Activated CD4-positive, alpha-beta T cell treated with anti-CD3 and anti-CD28 coated beads, Interleukin-2, amount 10 ng/mL, durations not matched to agents 7 days and 5 days (primary cell): ENCODE results near the gene IFNAR2. TPM values are rescaled to one million over a fixed set of nuclear protein-coding genes. Genes with fewer than 3 reads are reported as not detected.
"Not testable (repeated sequence)": the region's sequence is repeated elsewhere in the genome, so short reads cannot be mapped to it uniquely, and the experiment has no call there.

ENCODE experiments used
- CTCF ChIA-PET: fragments of 350-600 bp; sonication (Branson Sonifier 250); formaldehyde crosslinking; loops from one replicate; lab custom pipeline; 2021; ENCODE audit warnings: antibody characterized with exemption; lab: Charles Lee
- POLR2A ChIA-PET: fragments of 350-600 bp; sonication (Branson Sonifier 250); formaldehyde crosslinking; loops from one replicate; lab custom pipeline; 2021; ENCODE audit warnings: antibody characterized with exemption; lab: Charles Lee
- DNase-seq: peaks from one replicate; pipeline ENCODE4 v3.0.0-alpha.2; 2020
- H3K27ac Mint-ChIP-seq: one replicate; pipeline ENCODE4 v1.8.0; 2021; ENCODE audit warnings: mild to moderate bottlenecking, moderate library complexity, mixed read lengths
- H3K27me3 Mint-ChIP-seq: one replicate; pipeline ENCODE4 v1.8.0; 2021; ENCODE audit warnings: mixed read lengths
- H3K36me3 Mint-ChIP-seq: one replicate; pipeline ENCODE4 v1.8.0; 2021; ENCODE audit warnings: low read depth, mixed read lengths
- H3K4me1 Mint-ChIP-seq: one replicate; pipeline ENCODE4 v1.8.0; 2021; ENCODE audit warnings: mixed read lengths
- H3K4me3 Mint-ChIP-seq: one replicate; pipeline ENCODE4 v1.8.0; 2021; ENCODE audit warnings: mild to moderate bottlenecking, moderate library complexity, mixed read lengths
- H3K9me3 Mint-ChIP-seq: one replicate; pipeline ENCODE4 v1.8.0; 2021; ENCODE audit warnings: mixed read lengths
- total RNA-seq, 2 experiments: library from RNA; stranded (reverse); gene quantifications; one replicate each; pipeline ENCODE4 v1.2.3, GENCODE V29; 2021

IFNAR2 gene
- total RNA-seq, 2 experiments from 2014 or later = 55.5 to 64.4 TPM

DNA sequence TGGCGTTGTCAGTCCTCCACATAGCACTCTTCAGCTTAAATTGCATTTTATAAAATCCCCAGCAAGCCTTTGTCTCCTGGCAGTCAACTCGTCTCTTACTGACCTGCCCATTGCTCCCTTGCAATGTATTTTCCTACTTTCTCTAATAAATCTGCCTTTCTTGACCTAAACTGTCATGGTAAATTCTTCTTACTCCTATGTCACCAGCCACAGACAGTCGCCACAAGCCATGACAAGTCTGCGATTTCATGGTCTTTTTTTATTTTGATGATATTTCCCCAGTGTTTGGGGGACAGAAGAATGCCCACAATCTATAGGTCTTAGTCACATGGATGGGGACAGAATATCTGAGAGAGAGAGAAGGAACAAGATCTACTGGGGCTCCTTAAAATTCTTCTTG, 8.4 kb downstream of the IFNAR2 start:
- peaks cover 62% of the 10 kb centered on the region for H3K36me3 Mint-ChIP-seq
- H3K4me3 Mint-ChIP-seq = peak overlapping the region; percentile 46
- no peaks in the 10 kb centered on the region for H3K27me3 Mint-ChIP-seq
- ChIA-PET CTCF (interaction anchor here (1.0 to 1.2 kb wide), 2 partner anchors 8 to 38 kb away, joined by 3 to 6 read pairs; partner anchors contain the start of gene IFNAR2), POLR2A (no interaction called here)
- peak overlapping the region; percentile 75 for H3K27ac Mint-ChIP-seq
- H3K9me3 Mint-ChIP-seq = no peaks in the 10 kb centered on the region
- DNase-seq = no peak
- H3K4me1 Mint-ChIP-seq = peaks cover 76% of the 10 kb centered on the region

DNA sequence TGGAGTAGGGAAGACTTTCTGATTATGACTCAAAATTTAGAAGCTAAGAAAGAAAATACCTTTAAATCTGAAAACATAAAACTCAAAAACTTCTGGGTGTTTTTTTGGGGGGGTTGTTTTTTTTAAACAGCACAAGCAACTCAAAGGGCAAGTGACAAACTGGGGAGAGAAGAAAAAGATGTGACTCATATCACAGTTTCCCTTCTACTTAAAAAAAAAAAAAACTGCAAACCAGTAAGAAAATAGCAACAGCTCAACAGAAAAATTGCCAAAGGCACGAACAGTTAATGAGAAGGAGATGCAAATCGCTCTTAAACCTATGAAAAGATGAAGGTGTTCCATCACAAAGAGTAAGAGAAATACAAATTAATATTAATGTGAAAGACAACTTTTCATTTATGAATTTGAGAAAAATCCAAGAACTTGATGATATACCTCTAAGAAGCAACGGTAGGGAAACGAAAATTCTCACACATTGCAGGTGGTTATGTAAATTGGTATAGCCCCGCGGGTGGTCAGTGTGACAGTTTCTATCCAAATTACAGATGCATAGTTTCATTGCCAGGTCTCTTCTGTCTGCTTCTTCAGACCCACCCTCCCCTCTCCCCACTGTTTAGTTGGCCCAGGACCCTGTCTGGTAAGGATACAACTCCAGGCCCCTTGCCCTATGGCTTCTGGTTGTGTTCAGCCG, 9.0 kb downstream of the IFNAR2 start:
- Mint-ChIP-seq H3K36me3 (peaks cover 62% of the 10 kb centered on the region), H3K27me3 (no peaks in the 10 kb centered on the region)
- POLR2A ChIA-PET = interaction anchor here (0.6 to 0.7 kb wide), 2 partner anchors 39 to 232 kb away, joined by 3 to 5 read pairs; no protein-coding TSS in a partner anchor

DNA sequence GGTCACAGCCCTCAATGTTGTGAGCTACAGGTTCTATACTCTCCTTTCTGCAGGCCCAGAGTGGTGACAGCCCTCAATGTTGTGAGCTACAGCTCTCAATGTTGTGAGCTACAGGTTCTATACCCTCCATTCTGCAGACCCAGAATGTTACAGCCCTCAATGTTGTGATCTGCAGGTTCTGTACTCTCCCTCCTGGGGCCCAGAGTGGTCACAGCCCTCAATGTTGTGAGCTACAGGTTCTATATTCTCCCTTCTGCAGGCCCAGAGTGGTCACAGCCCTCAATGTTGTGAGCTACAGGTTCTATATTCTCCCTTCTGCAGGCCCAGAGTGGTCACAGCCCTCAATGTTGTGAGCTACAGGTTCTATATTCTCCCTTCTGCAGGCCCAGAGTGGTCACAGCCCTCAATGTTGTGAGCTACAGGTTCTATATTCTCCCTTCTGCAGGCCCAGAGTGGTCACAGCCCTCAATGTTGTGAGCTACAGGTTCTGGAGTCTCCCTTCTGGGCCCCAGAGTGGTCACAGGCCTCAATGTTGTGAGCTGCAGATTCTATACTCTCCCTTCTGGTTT, 9.9 kb downstream of the IFNAR2 start:
- Mint-ChIP-seq H3K36me3 (peaks cover 64% of the 10 kb centered on the region), H3K4me1 (peaks cover 79% of the 10 kb centered on the region), H3K4me3 (peak overlapping the region; percentile 32), H3K27ac (peak overlapping the region; percentile 75)
- H3K9me3 Mint-ChIP-seq, H3K27me3 Mint-ChIP-seq, DNase-seq: not testable (repeated sequence)
- CTCF ChIA-PET = interaction anchor here (0.9 to 1.3 kb wide), 3 partner anchors 85 to 328 kb away, joined by 3 to 5 read pairs (median 3); partner anchors contain the start of gene IFNAR1
- POLR2A ChIA-PET = interaction anchor here (0.7 kb wide), 1 partner anchor 141 kb away, joined by 8 read pairs; no protein-coding TSS in a partner anchor

More for the DNA sequence above, 9.0 kb downstream of the IFNAR2 start:
- H3K27ac Mint-ChIP-seq = peak overlapping the region; percentile 75
- no peaks in the 10 kb centered on the region for H3K9me3 Mint-ChIP-seq
- peaks cover 76% of the 10 kb centered on the region for H3K4me1 Mint-ChIP-seq
- H3K4me3 Mint-ChIP-seq = peak overlapping the region; percentile 46
- CTCF ChIA-PET = interaction anchor here (0.9 to 1.3 kb wide), 4 partner anchors 9 to 123 kb away, joined by 3 to 6 read pairs (median 4); partner anchors contain the start of genes IFNAR1 and IFNAR2
- no peak for DNase-seq

DNA sequence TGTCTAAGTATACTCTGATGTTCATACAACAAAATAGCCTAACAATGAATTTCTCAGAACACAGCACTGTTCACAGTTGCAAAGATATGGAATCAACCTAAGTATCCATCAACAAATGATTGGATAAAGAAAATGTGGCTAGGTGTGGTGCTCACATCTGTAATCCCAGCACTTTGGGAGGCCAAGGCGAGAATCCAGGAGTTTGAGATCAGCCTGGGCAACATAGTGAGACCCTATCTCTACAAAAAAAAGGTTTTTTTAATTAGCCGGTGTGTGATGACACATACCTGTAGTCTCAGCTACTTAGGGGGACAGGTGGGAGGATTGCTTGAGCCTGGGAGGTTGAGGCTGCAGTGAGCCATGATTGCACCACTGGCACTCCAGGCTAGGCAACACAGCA, 10.7 kb downstream of the IFNAR2 start:
- CTCF ChIA-PET = interaction anchor here (1.2 to 1.3 kb wide), 2 partner anchors 10 to 28 kb away, joined by 3 read pairs; no protein-coding TSS in a partner anchor
- no peak overlapping the region for H3K4me3 Mint-ChIP-seq
- H3K27ac Mint-ChIP-seq = no peak overlapping the region
- DNase-seq = no peak
- no peaks in the 10 kb centered on the region for H3K27me3 Mint-ChIP-seq
- H3K9me3 Mint-ChIP-seq = peaks cover 3% of the 10 kb centered on the region
- H3K36me3 Mint-ChIP-seq = peaks cover 64% of the 10 kb centered on the region
- POLR2A ChIA-PET = no interaction called here
- H3K4me1 Mint-ChIP-seq = peaks cover 80% of the 10 kb centered on the region

DNA sequence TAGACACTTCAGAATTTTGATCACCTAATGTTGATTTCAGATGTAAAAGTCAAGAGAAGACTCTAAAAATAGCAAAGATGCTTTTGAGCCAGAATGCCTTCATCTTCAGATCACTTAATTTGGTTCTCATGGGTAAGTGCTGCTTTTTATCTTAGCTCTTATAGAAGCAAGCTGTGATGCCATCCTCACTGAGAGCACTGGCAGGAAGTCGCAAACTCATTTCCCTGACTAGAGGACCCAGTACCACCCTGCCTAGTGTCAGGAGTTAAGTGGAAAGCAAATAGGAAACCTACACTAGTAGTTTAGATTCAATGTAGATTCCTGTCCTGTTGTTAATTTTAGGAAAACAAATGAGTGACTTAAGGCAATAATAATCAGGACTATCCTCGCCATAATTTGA, 12.1 kb downstream of the IFNAR2 start:
- POLR2A ChIA-PET = no interaction called here
- H3K36me3 Mint-ChIP-seq = peaks cover 71% of the 10 kb centered on the region
- DNase-seq = peak; percentile 37
- CTCF ChIA-PET = interaction anchor here (1.2 kb wide), 1 partner anchor 27 kb away, joined by 3 read pairs; no protein-coding TSS in a partner anchor
- peaks cover 3% of the 10 kb centered on the region for H3K9me3 Mint-ChIP-seq
- no peaks in the 10 kb centered on the region for H3K27me3 Mint-ChIP-seq
- peaks cover 85% of the 10 kb centered on the region for H3K4me1 Mint-ChIP-seq
- no peak overlapping the region for H3K4me3 Mint-ChIP-seq
- no peak overlapping the region for H3K27ac Mint-ChIP-seq

DNA sequence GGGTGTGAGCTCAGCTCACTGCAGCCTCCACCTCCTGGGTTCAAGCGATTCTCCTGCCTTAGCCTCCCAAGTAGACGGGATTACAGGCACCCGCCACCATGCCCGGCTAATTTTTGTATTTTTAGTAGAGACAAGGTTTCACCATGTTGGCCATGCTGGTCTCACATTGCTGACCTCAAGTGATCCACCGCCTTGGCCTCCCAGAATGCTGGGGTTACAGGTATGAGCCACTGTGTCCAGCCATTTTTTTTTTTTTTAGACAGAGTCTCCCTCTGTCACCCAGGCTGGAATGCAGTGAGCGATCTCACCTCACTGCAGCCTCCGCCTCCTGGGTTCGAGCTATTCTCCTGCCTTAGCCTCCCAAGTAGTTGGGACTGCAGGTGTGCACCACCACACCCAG, 13.1 kb downstream of the IFNAR2 start:
- H3K27ac Mint-ChIP-seq, DNase-seq, H3K4me3 Mint-ChIP-seq, H3K27me3 Mint-ChIP-seq, POLR2A ChIA-PET, H3K9me3 Mint-ChIP-seq, CTCF ChIA-PET: not testable (repeated sequence)
- H3K4me1 Mint-ChIP-seq = peaks cover 84% of the 10 kb centered on the region
- H3K36me3 Mint-ChIP-seq = peaks cover 73% of the 10 kb centered on the region

DNA sequence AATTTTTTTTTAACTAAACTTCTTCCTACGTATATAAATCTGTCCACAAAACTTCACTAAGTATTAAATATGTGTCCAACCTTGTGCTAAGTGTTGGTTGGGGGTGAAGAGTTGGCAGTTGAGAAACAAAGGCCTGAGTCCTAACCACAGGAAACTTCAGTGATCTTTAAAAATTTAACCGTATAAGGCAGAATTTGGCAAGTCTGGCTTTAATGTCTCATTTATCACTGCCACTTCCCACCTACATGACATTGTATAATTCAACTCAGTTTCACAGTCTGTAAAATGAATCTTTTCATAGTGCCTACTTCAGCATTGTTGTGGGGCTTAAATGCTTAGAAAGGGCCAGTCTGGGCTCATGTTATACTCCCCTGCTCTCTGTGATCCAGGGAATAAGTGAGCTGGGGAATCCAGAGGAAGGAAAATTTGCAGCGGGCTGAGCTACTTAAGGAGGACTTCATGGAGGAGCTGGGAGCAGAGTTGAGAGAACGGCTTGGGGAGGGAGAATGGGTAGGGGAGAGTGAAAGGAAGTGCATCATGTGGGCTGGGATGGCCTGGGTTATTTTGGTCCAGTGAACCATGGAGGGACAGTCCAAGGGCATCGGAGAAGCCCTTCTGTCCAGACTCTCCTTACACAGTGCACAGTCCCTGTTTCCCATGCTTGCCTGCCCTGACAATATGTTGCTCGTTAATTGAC, 14.5 kb downstream of the IFNAR2 start:
- Mint-ChIP-seq H3K4me3 (peak overlapping the region; percentile 8), H3K4me1 (peaks cover 83% of the 10 kb centered on the region), H3K27ac (peak overlapping the region; percentile 87), H3K27me3 (no peaks in the 10 kb centered on the region), H3K9me3 (peaks cover 3% of the 10 kb centered on the region), H3K36me3 (peaks cover 72% of the 10 kb centered on the region)
- POLR2A ChIA-PET = no interaction called here
- CTCF ChIA-PET = interaction anchor here (1.2 kb wide), 1 partner anchor 13 kb away, joined by 3 read pairs; no protein-coding TSS in a partner anchor
- DNase-seq = no peak

DNA sequence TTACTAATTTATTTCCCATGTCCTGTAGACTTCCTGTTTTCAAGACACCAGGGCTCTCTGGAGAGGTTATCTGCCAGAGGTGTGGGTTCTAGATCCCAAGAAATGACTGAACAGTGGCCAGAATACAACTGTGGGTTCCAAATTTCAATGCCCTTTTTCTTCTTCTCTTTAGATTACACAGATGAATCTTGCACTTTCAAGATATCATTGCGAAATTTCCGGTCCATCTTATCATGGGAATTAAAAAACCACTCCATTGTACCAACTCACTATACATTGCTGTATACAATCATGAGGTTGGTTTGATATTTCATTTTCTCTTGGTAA, 15.0 kb downstream of the IFNAR2 start:
- H3K27ac Mint-ChIP-seq = peak overlapping the region; percentile 87
- H3K4me3 Mint-ChIP-seq = no peak overlapping the region
- peaks cover 85% of the 10 kb centered on the region for H3K4me1 Mint-ChIP-seq
- CTCF ChIA-PET = interaction anchor here (1.2 kb wide), 1 partner anchor 12 kb away, joined by 3 read pairs; no protein-coding TSS in a partner anchor
- H3K27me3 Mint-ChIP-seq = no peaks in the 10 kb centered on the region
- peaks cover 74% of the 10 kb centered on the region for H3K36me3 Mint-ChIP-seq
- peaks cover 3% of the 10 kb centered on the region for H3K9me3 Mint-ChIP-seq
- no peak for DNase-seq
- POLR2A ChIA-PET = no interaction called here

DNA sequence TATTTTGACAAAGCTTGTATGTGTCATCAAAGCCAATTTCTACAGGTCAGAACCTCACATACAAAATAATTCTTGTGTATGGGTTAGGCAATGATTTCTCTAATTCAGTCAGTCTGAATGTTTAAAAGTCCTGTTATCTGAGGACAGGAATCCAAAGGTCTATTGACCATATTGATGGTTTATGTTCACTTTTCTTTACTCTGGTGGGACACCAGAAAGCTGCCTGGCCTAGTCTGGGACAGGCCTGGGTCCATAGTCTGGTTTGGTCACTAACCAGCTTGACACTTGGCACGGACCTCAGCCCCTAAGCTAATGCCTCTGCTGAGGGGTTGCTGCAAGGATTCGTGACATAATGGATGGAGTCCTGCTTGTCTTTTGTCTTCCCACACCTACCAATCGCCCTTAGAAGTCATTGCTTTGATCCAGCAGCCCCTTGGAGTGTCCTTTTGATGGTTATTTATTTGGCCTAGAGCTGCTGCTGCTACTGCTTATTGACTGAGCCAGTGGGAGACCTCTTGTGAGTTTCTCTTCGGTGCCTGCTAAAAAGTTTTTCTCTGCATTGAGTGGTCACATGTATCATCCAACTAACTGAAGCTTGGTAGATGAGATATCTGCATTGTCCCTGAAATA, 15.7 kb downstream of the IFNAR2 start:
- H3K27me3 Mint-ChIP-seq = no peaks in the 10 kb centered on the region
- POLR2A ChIA-PET = no interaction called here

DNA sequence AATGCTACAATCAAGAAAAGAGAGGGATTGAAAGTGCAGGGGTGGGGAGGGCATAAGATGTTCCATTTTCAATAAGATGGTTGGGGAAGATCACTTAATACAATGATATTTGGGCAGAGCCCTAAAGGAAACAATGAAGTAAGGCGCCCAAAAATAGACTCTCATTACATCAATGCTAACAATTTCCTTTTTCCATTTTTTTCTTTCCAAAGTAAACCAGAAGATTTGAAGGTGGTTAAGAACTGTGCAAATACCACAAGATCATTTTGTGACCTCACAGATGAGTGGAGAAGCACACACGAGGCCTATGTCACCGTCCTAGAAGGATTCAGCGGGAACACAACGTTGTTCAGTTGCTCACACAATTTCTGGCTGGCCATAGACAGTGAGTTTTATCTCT, 16.8 kb downstream of the IFNAR2 start:
- peaks cover 3% of the 10 kb centered on the region for H3K9me3 Mint-ChIP-seq
- peak overlapping the region; percentile 70 for H3K27ac Mint-ChIP-seq
- ChIA-PET CTCF (interaction anchor here (0.7 kb wide), 1 partner anchor 41 kb away, joined by 3 read pairs; no protein-coding TSS in a partner anchor), POLR2A (no interaction called here)
- H3K4me1 Mint-ChIP-seq = peaks cover 73% of the 10 kb centered on the region
- no peak for DNase-seq
- H3K36me3 Mint-ChIP-seq = peaks cover 88% of the 10 kb centered on the region
- H3K4me3 Mint-ChIP-seq = no peak overlapping the region
- H3K27me3 Mint-ChIP-seq = no peaks in the 10 kb centered on the region

More for the DNA sequence above, 15.7 kb downstream of the IFNAR2 start:
- Mint-ChIP-seq H3K4me1 (peaks cover 81% of the 10 kb centered on the region), H3K27ac (peak overlapping the region; percentile 87), H3K9me3 (peaks cover 3% of the 10 kb centered on the region), H3K36me3 (peaks cover 79% of the 10 kb centered on the region), H3K4me3 (no peak overlapping the region)
- CTCF ChIA-PET = no interaction called here
- DNase-seq = no peak

DNA sequence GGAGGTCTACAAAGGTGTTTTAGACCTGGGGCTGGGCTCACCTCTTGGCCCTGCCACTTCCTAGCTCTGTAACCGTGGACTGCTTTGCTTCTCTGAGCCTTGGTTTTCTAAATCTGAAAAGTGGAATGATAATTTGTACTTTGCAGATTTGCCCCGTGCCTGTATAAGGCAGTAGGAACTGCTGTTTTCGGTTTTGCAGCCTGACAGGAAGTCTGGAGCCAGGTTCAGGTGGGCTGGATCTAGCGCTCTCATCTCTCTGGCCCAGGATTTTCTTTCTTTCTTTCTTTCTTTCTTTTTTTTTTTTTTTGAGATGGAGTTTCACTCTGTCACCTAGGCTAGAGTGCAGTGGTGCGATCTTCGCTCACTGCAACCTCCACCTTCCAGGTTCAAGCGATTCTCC, 17.2 kb downstream of the IFNAR2 start:
- H3K27ac Mint-ChIP-seq = peak overlapping the region; percentile 70
- CTCF ChIA-PET = interaction anchor here (0.7 kb wide), 1 partner anchor 41 kb away, joined by 3 read pairs; no protein-coding TSS in a partner anchor

DNA sequence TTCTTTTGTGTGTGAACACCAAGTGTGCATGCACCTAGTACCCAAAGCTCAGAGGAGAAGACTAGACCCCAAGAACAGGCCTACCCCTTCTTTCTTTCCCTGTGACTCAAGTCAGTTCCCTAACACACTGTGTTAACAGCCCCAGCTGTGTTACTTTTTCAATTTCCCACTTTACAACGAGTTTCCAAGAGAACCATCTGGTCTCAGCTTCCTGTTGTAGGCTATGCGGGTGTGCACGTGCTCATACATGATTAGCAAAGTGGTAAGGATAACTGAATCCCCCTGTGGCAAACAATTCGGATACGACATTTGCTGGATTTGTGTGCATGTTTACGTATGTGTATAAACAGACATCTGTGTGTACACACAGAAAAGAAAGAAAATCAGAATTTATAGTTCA, 17.9 kb downstream of the IFNAR2 start:
- POLR2A ChIA-PET = interaction anchor here (0.6 kb wide), 1 partner anchor 233 kb away, joined by 3 read pairs; no protein-coding TSS in a partner anchor
- H3K4me3 Mint-ChIP-seq = no peak overlapping the region
- H3K27me3 Mint-ChIP-seq = no peaks in the 10 kb centered on the region
- DNase-seq = no peak
- H3K4me1 Mint-ChIP-seq = peaks cover 65% of the 10 kb centered on the region
- H3K36me3 Mint-ChIP-seq = peaks cover 89% of the 10 kb centered on the region
- peaks cover 3% of the 10 kb centered on the region for H3K9me3 Mint-ChIP-seq
- peak overlapping the region; percentile 55 for H3K27ac Mint-ChIP-seq
- CTCF ChIA-PET = no interaction called here

More for the DNA sequence above, 17.2 kb downstream of the IFNAR2 start:
- Mint-ChIP-seq H3K4me3 (no peak overlapping the region), H3K9me3 (peaks cover 3% of the 10 kb centered on the region), H3K27me3 (no peaks in the 10 kb centered on the region), H3K4me1 (peaks cover 68% of the 10 kb centered on the region), H3K36me3 (peaks cover 86% of the 10 kb centered on the region)
- POLR2A ChIA-PET = interaction anchor here (0.6 kb wide), 1 partner anchor 234 kb away, joined by 3 read pairs; no protein-coding TSS in a partner anchor
- no peak for DNase-seq
